GM21529 (cell line): ENCODE measurements around the gene PKHD1.
A peak's percentile ranks its signal among the peaks of the same experiment; 100 is the strongest.

Experiments used
- ATAC-seq: cut with Tn5 transposase; IDR thresholded peaks from one replicate; pipeline ENCODE4 v1.9.1; 2021; ENCODE audit not compliant: unreplicated experiment

The PKHD1 gene

DNA sequence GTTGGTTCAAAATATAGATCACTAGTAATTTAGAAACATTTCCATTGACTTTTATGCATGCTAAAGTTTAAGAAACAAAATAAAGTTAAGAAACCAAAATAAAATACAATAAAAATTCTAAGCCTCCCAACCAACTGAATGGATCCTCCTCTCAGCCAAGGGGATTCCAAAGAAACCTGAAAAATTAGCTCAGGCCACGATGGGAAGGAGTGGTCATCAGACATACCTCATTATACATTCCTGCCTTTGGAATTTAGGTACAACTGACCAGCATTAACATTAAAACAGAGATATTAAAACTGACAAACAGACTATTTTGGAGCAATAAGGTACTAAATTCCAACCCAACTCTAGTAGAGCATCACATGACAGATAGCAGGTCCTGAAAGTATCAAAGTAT, 275.2 kb downstream of the PKHD1 start:
- ATAC-seq, result no peak

DNA sequence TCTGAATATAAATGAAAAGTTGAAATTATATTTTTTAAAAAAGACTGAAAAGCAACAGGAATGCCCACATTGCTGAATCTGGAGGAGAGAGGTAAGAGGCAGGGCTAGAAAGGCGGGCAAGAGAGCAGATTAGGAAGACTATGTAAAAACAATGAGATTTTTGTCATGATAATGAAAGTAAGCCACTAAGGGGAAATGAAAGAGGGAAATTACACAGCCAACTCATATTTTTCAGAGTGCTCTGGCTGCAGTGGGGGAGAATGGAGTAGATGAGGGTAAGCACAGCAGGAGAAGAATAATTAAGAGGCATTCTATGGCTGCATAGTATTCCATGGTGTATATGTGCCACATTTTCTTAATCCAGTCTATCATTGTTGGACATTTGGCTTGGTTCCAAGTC, 281.9 kb downstream of the PKHD1 start:
- peak; percentile 97 for ATAC-seq

DNA sequence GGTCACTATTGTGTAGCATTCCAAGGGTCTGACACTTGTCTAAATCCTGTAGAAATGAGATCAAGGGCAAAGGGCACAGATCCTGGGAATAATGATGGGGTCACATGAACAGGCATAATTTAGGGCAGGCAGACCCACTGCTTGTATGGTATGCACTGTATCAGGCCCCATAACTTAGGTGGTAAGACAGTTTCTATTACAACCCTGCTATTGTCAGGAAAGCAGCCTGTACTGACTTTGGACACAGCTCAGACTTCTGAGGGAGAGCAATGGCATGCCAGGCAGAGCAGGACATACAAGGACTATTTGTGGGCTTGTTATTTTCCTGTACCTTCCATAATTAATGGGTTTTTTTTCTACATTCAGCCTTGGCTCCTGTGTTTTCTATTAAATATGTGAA, 286.8 kb downstream of the PKHD1 start:
- no peak for ATAC-seq

DNA sequence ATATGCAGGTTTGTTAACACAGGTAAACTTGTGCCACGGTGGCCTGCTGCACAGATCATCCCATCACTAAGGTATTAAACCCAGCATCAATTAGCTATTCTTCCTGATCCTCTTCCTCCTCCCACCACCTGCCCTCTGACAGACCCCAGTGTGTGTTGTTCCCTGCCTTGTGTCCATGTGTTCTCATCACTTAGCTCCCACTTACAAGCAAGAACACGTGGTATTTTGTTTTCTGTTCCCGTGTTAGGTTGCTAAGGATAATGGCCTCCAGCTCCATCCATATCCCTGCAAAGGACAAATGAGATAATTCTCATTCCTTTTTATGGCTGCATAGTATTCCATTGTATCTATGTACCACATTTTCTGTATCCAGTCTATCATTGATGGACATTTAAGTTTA, 294.0 kb downstream of the PKHD1 start:
- no peak for ATAC-seq

DNA sequence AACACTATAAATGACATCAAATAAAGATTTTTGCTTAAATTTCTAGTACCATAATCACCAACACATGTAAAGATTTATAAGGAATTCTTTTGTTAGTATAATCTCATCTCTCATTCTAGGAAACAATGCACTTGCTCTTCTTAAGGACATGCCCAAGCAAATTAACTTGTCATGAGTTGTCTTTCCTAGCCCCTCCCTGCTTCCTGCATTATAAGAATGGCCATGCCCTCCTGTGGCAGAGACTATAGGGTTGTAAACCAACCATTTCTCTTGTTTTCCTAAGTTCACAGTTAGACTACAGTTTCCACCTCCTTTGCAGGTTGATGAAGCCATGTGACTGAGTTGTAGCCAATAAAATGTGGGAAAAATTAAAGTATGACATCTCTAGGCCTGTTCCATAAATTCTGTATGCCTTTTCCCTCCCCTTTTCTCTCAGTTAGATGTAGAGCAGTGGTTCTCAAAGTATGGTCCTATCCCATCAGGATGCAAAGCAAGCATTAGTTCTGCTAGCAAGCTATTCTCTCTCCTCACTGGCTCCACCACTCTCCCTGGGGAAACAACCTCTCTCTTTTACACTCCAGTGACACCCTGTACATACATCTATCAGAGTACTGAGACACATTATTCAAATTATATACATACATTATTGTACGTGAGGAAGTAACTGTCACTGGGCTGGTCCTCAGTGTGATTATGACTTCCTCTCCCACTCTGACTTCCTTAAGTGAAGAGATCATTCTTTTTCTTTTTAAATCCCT, 295.0 kb downstream of the PKHD1 start:
- ATAC-seq, result no peak

DNA sequence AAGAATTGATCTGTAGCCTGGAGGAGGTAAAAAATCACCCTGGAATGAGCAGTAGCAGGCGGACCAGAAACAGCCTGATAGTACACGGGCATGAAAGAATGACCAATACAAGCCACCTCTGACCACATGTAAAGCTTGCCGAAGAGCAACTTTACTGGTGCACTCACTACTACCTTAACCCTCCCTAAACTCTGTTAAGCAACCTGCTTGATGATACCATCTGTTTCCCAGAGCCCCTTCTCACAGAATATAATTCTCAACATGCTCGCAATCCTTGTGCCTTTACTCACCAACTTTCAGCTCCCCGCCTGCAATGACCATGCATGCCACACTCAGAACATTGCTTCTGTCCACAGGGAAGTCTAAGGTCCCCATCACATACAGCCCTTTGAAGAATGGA, 296.5 kb downstream of the PKHD1 start:
- no peak for ATAC-seq

DNA sequence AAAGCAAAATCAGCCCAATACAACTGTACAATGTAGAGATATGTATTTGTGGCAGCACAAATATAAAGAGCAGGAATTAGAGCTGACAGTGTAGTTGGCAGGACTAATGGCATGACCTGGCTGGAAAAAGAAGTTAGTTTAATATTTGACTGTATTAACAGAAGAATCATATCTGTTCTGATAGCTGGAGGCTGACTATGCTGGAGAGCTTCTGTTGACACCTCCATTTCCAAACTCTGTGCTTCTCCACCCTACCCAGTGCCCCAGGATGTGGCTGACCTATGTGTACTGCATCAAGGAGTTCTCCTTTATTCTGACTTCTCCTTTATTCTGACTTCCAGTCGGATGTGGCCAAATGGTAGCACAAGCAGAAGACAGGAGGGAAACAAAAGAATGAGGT, 299.3 kb downstream of the PKHD1 start:
- no peak for ATAC-seq

DNA sequence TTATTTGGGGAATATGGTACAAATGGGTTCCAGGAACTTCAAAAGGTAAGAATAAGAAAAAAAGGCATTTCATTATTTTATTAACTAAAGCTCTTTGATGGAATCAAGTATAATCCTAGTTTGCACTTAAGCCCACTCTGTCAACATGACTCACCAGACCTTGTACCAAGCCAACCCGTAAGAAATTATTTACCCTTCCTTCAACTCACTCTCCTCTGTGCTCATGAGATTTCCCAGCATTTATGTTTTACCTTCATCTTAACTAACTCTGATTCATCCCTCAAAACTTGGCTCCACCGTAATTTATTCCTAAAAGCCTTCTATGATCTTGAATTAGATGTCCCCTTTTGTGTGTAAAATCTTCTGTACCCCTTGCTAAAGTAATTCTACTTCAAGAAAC, 308.7 kb downstream of the PKHD1 start:
- no peak for ATAC-seq

DNA sequence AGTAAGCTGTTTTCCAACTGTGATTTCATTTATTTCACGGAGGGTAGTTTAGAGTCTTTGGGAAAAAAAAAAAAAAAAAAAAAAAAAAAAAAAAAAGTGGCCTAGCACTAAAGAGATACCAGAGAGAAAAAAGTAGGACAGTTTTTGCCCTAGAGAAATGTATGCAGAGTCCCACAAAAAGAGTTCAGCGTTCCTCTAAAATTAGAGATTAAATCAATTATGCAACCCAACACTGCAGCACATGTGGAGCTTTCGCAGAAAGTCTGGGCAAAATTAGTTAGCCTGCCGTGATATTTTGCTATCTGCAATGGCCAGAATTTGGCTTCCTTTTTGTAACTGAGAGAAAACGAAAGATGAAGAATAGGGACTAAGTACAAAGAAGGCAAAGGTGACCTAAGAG, 309.8 kb downstream of the PKHD1 start:
- no peak for ATAC-seq

DNA sequence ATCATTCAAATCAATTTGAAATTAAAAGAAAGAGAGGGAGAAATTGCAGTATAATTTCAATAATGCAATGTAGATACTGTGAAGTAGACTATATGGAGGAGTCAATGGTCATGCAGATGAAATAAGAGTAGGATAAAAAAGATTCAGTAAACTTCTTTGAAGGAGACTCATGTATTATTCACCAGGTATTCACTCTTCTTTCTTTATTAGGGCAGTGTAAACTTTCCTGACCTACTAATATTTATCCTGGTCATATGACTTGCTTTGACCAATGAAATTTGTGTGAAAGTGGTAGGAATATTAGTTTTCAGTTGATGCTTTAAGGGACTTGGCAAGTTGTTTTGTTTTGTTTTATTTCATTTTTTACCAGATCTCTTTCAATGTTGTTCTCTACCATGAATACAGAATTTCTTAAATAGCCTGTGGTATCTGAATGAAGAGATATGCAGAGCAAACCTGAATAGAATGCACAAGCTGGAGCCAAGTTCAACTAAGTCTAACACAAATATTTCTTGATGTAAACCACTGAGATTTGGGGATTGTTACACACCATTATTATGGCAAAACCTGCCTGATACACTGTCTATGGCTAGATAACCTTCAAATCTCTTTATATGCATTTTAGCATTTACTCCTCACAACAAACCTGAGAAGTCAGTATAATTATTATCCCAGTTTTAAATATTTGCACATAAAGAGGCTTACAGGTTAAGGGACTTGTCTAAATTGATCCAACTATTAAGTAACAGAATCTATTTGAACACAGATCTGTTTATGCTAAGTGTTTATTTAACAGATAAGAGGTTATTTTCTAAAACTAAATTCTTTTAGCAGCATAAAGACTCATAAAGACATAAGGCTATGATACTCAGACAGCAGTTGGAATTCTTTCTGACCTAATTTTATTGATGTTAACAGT, 311.2 kb downstream of the PKHD1 start:
- no peak for ATAC-seq

DNA sequence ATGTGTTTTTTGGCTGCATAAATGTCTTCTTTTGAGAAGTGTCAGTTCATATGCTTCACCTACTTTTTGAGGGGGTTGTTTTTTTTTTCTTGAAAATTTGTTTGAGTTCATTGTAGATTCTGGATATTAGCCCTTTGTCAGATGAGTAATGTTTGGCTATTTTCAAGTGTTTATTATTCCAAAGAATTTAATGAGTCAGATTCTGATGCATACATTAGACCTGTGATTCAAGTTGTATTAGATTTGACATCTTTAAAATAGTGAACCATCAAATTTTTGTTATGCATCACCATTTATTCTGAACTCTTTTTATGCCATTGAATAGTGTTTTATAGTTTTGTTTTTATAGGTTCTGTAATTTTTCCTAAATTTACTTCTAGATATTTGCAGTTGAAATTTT, 319.3 kb downstream of the PKHD1 start:
- no peak for ATAC-seq

DNA sequence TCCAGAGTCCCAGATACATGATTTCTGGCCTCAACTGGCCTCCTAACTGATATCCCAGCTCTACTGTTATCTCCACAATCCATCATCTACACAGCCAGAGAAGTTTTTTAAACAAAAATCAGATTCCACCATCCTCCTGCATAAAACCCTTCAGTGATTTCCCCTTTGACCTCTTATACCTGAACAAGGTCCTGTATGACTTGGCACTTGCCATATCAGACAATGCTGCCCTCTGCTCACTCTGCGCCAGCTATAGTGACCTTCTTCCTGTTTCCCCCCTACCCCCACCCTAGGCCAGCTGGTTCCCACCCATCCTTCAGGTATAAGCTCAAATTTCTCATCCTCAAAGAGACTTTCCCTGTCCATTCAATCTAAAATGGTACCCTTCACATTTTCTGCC, 322.2 kb downstream of the PKHD1 start:
- no peak for ATAC-seq

DNA sequence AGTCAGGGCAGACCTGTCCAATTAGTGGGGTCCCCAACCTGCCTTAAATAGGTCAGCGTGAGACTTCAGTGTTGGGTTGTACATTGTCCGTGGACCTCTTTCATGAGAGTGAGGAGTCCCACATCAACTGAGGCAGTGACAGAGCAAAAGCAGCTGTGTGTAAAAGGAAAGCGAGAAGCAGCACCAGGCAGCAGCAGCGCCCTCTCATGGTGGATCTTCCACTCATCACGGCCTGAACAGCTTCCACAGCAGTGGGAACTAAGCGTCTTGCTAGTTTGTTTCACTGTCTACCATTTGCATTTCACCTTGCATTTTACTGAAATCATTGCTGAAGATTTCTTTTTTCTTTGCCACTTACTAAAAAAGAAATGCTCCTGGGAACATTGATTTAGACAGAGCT, 333.8 kb downstream of the PKHD1 start:
- peak; percentile 49 for ATAC-seq

DNA sequence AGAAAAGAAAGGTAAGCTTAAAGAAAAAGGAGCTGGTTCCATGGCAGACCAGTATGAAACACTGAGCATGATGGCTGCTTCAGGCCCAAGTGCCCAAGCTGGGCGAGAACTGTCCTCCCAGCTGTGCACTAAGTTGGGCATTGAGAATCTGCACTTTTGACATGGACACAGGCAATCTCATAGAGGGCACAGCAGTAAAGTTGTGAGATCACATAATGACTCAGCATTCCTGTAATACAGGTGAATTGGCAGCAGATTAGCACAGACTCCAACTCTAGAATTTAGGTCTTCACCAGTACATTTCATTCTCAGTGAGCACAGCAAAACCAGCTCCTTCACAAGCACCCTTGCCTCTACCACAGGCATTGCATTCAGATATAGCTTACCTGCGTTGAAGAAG, 343.4 kb downstream of the PKHD1 start:
- no peak for ATAC-seq

DNA sequence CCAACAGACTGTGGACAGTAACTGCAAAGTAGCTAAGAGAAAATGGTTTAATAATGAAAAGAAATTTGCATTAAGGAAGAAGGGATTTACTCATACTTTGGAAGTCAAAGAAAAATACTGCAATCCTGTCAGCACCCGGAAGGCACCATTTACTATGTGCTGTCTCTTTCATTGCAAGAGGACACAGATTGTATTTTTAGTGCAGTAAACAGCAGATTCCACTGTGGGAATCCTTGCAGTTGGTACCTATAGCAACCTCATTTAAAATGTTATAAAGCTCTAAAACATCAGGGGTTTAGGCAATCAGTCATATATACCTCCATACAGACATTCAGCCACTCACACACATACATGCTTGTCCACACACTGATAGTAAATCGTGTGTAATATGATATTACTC, 346.8 kb downstream of the PKHD1 start:
- no peak for ATAC-seq

DNA sequence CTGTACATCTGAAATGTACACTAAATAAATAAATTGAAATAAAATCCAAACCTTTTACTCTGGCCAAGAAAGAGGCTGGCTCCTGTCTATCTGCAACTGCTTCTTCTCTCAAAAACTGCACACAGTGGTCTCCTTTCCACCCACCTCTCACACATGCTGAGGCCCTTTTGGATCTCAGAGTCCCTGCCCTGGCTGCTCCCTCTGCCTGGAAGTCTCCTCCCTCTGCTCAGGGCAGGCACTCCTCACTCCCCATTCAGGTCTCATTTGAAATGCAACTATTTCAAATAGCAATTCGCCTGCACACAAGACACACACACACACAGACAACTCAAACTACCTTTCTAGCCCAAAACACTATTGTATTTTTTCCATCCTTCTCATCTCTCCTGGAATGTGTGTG, 348.8 kb downstream of the PKHD1 start:
- ATAC-seq, result no peak

DNA sequence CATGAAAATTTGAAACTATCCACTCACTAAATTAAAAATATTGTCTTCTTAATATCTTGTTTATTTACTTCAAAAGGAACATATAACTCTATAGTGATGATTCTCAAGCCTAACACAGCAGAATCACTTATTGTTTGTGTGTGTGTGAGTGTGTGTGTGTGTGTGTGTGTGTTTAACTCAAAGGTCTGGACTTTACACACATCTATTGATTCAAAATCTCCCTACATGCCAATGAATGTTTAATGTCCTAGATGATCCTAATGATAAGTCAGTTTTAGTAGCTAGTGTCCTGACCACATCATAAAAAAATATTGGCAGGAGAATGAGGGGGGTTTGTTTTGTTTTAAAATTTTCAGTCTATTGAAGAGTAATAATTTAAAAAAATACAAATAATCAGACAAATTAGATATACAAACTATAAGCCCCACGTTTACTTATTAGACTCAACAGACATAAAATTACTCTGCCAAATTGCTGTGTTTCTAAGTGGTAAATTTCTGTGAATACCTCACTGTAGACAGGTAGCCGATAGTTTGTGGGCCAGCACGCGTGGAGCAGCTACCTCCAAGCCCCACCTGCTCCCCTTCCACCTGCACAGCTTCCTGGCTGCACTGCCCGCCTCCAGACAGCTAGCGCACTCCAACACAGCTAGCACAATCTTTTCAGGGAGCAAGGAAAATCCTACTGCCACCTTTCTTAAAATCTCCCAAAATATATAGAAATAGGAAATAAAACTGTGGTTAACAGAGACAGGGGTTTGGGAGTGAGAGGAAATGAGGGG, 349.6 kb downstream of the PKHD1 start:
- no peak for ATAC-seq

DNA sequence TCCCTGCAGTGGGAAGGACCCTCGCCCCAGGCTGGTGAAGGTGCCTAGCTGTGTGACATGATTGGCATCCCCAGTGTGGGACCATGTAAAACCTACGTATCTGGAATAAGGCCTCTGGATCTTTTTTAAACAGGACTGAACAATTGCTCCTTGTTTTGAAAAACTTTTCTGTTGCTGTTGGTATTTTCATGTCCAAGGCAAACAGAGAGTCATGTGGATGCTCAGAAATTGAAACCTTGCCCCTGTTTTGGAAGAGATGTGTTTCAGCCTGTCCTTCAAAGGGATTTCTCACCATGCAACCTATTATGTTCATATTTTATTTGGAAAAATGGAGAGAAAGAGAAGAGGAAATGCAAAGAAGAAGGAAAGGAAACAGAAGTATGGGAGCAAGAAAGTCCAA, 362.3 kb downstream of the PKHD1 start:
- ATAC-seq, result no peak

DNA sequence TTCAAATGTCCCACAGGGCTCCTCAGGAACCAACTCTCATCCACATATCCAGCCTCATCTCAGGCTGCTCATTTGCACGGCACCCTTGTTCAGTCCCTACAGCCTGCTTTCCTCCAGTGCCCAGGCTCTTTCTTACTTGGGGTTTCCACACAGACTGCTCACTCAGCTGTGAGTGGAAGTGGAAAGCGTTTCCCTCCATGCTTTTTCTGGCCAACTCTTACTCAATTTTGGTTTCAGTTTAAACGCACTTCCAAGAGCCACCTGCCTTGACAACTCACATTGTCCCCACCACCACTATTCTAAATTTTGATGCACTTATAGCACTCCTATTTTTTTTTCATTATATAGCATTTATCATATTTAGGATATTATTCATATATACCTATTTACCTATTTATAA, 367.1 kb downstream of the PKHD1 start:
- no peak for ATAC-seq

DNA sequence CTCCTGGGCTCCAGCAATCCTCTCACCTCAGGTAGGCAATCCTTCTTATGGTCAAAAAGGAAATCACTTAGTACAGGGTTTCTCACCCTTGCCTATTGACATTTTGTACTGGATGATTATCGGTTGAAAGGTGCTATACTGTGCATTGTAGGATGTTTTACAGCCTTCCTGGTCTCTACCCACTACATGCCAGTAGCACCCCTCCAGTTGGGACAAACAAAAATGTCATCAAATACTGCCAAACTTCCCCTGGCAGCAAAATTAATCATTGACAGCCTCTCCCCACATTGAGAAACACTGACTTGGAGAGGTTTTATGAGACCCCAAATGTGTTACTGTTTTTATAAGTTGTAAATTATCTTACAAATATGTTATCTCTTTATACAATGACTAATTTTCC, 368.1 kb downstream of the PKHD1 start:
- no peak for ATAC-seq

DNA sequence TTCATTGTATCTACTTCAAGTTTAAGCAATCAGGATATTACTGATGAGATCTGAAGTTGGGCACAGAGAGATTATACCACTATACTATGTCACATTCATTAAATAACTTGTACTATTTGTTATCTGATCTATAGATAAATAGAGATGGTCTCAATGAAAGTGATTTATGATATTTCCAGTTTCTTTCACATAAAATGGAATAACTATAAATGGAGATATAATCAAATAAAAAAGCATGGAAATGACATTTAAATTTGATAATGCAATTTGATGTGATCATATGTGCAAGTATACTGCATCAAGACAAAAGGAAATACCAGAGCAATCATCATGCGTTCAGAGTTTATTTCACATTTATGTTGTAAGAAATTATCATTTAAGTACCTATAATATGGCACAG, 368.9 kb downstream of the PKHD1 start:
- ATAC-seq, result no peak

DNA sequence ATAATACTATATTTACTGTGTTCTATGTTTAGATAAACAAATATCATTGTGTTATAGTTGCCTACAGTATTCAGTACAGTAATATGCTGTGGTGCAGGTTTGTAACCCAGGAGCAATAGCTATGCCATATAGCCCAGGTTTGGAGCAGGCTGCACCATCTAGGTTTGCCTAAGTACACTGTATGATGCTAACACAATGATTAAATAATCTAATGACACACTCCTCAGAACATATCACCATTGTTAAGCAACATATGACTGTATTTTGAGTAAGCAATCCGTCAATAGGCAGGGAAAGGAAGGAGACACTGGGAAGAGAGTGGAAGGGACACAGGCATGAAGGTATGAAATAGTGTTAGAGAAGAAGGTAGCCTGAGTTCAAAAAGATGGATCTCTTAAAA, 369.9 kb downstream of the PKHD1 start:
- ATAC-seq, result no peak
